ENCODE measurements around the gene PTH2R. TPM values are rescaled to one million over a fixed set of nuclear protein-coding genes. Genes with fewer than 3 reads are reported as not detected.
"Not testable (repeated sequence)": the region's sequence is repeated elsewhere in the genome, so short reads cannot be mapped to it uniquely, and the experiment has no call there.

PTH2R gene
- total and polyA plus RNA-seq, 2 donors: 0.04 to 0.69 TPM

GRCh38 chr2:208511016-208511415, 104.4 kb downstream of the PTH2R start:
- no peak overlapping the region for H3K27ac ChIP-seq (ENCODE audit: low read depth)
- no peak overlapping the region for H3K4me3 ChIP-seq (ENCODE audit: low read depth, low read length)
- H3K36me3 ChIP-seq (ENCODE audit: insufficient read depth): no peaks in the 10 kb centered on the region
- DNase-seq (ENCODE audit: extremely low spot score): no peak
- no peaks in the 10 kb centered on the region for H3K4me1 ChIP-seq (ENCODE audit: insufficient read depth)
- WGBS: 62% methylated on average over 3 of the region's 3 CpGs

- no peaks in the 10 kb centered on the region for H3K36me3 ChIP-seq (ENCODE audit: insufficient read depth)
- WGBS: 33% methylated on average over 1 of the region's 1 CpG
- H3K27ac ChIP-seq (ENCODE audit: low read depth): no peak overlapping the region
Observed at GRCh38 chr2:208511573-208511972, 105.0 kb downstream of the PTH2R start.

GRCh38 chr2:208515099-208515498, 108.5 kb downstream of the PTH2R start:
- no peaks in the 10 kb centered on the region for H3K4me1 ChIP-seq (ENCODE audit: insufficient read depth)
- H3K27ac ChIP-seq (ENCODE audit: low read depth): no peak overlapping the region
- 78% methylated on average over 1 of the region's 1 CpG for whole genome bisulfite sequencing
- no peak overlapping the region for H3K4me3 ChIP-seq (ENCODE audit: low read depth, low read length)
- no peak for DNase-seq (ENCODE audit: extremely low spot score)
- H3K36me3 ChIP-seq (ENCODE audit: insufficient read depth): no peaks in the 10 kb centered on the region

More at GRCh38 chr2:208511573-208511972, 105.0 kb downstream of the PTH2R start:
- Histone ChIP-seq H3K4me1 (ENCODE audit: insufficient read depth) (no peaks in the 10 kb centered on the region), H3K4me3 (ENCODE audit: low read depth, low read length) (no peak overlapping the region)
- no peak for DNase-seq (ENCODE audit: extremely low spot score)

- not testable (repeated sequence) for H3K4me3 ChIP-seq (ENCODE audit: low read depth, low read length); H3K36me3 ChIP-seq (ENCODE audit: insufficient read depth); DNase-seq (ENCODE audit: extremely low spot score); H3K4me1 ChIP-seq (ENCODE audit: insufficient read depth); H3K27ac ChIP-seq (ENCODE audit: low read depth)
Observed at GRCh38 chr2:208523069-208523468, 116.5 kb downstream of the PTH2R start.

- not testable (repeated sequence) for H3K4me1 ChIP-seq (ENCODE audit: insufficient read depth); H3K36me3 ChIP-seq (ENCODE audit: insufficient read depth); H3K27ac ChIP-seq (ENCODE audit: low read depth); H3K4me3 ChIP-seq (ENCODE audit: low read depth, low read length); DNase-seq (ENCODE audit: extremely low spot score)
- WGBS: 73% methylated on average over 6 of the region's 6 CpGs
Observed at GRCh38 chr2:208525165-208525564, 118.6 kb downstream of the PTH2R start.

- DNase-seq (ENCODE audit: extremely low spot score): no peak
- no peak overlapping the region for H3K4me3 ChIP-seq (ENCODE audit: low read depth, low read length)
- 65% methylated on average over 5 of the region's 5 CpGs for WGBS
- no peaks in the 10 kb centered on the region for H3K4me1 ChIP-seq (ENCODE audit: insufficient read depth)
- H3K36me3 ChIP-seq (ENCODE audit: insufficient read depth): no peaks in the 10 kb centered on the region
- no peak overlapping the region for H3K27ac ChIP-seq (ENCODE audit: low read depth)
Observed at GRCh38 chr2:208529796-208530195, 123.2 kb downstream of the PTH2R start.

- Histone ChIP-seq H3K4me1 (ENCODE audit: insufficient read depth) (no peaks in the 10 kb centered on the region), H3K4me3 (ENCODE audit: low read depth, low read length) (no peak overlapping the region), H3K36me3 (ENCODE audit: insufficient read depth) (no peaks in the 10 kb centered on the region), H3K27ac (ENCODE audit: low read depth) (no peak overlapping the region)
- DNase-seq (ENCODE audit: extremely low spot score): no peak
- WGBS: 93% methylated on average over 3 of the region's 3 CpGs
Observed at GRCh38 chr2:208531361-208531760, 124.8 kb downstream of the PTH2R start.

GRCh38 chr2:208535578-208535977, 129.0 kb downstream of the PTH2R start:
- not testable (repeated sequence) for DNase-seq (ENCODE audit: extremely low spot score); H3K4me3 ChIP-seq (ENCODE audit: low read depth, low read length); H3K36me3 ChIP-seq (ENCODE audit: insufficient read depth); H3K27ac ChIP-seq (ENCODE audit: low read depth); H3K4me1 ChIP-seq (ENCODE audit: insufficient read depth)
- 86% methylated on average over 1 of the region's 1 CpG for WGBS

- Histone ChIP-seq H3K4me3 (ENCODE audit: low read depth, low read length) (no peak overlapping the region), H3K4me1 (ENCODE audit: insufficient read depth) (no peaks in the 10 kb centered on the region), H3K36me3 (ENCODE audit: insufficient read depth) (no peaks in the 10 kb centered on the region), H3K27ac (ENCODE audit: low read depth) (no peak overlapping the region)
- 61% methylated on average over 3 of the region's 3 CpGs for WGBS
- no peak for DNase-seq (ENCODE audit: extremely low spot score)
Observed at GRCh38 chr2:208541461-208541988, 134.9 kb downstream of the PTH2R start.

GRCh38 chr2:208541989-208542464, 135.4 kb downstream of the PTH2R start:
- no peak for DNase-seq (ENCODE audit: extremely low spot score)
- H3K27ac ChIP-seq (ENCODE audit: low read depth): no peak overlapping the region
- 41% methylated on average over 3 of the region's 3 CpGs for WGBS
- no peak overlapping the region for H3K4me3 ChIP-seq (ENCODE audit: low read depth, low read length)
- H3K36me3 ChIP-seq (ENCODE audit: insufficient read depth): no peaks in the 10 kb centered on the region
- H3K4me1 ChIP-seq (ENCODE audit: insufficient read depth): no peaks in the 10 kb centered on the region

GRCh38 chr2:208542465-208543041, 136.0 kb downstream of the PTH2R start:
- DNase-seq (ENCODE audit: extremely low spot score): no peak
- H3K27ac ChIP-seq (ENCODE audit: low read depth): no peak overlapping the region
- H3K36me3 ChIP-seq (ENCODE audit: insufficient read depth): no peaks in the 10 kb centered on the region
- no peak overlapping the region for H3K4me3 ChIP-seq (ENCODE audit: low read depth, low read length)
- H3K4me1 ChIP-seq (ENCODE audit: insufficient read depth): no peaks in the 10 kb centered on the region
- WGBS: 80% methylated on average over 1 of the region's 1 CpG

Other genes starting within 250 kb of the PTH2R start
- gene CRYGA, start 243.2 kb upstream of the PTH2R start, total RNA-seq: not detected
- not detected for gene CRYGA, start 243.2 kb upstream of the PTH2R start, polyA plus RNA-seq
- 0.37 TPM for gene C2orf80, start 216.8 kb upstream of the PTH2R start, total RNA-seq
- gene C2orf80, start 216.8 kb upstream of the PTH2R start, polyA plus RNA-seq: not detected
- gene IDH1, start 151.7 kb upstream of the PTH2R start, total RNA-seq: 268 TPM
- gene IDH1, start 151.7 kb upstream of the PTH2R start, polyA plus RNA-seq: 88.4 TPM
- 57.5 TPM for gene PIKFYVE, start 140.5 kb upstream of the PTH2R start, total RNA-seq
- 9.8 TPM for gene PIKFYVE, start 140.5 kb upstream of the PTH2R start, polyA plus RNA-seq

Data from urinary bladder (tissue), 4 donors.